KOPT-K1 (cell line): ENCODE data around the gene SSR3.
"Not testable (repeated sequence)": the region's sequence is repeated elsewhere in the genome, so short reads cannot be mapped to it uniquely, and the experiment has no call there.

Source experiments
- H3K27ac ChIP-seq: fragments of 200-600 bp; sonication (generic); 2 replicates; pipeline ENCODE4 v1.5.1; 2016; ENCODE audit warnings: antibody characterized with exemption, mild to moderate bottlenecking, low read depth, low read length; ENCODE audit not compliant: poor library complexity, severe bottlenecking
- H3K36me3 ChIP-seq: fragments of 200-600 bp; sonication (generic); 2 replicates; pipeline ENCODE4 v1.5.1; 2017; ENCODE audit warnings: antibody characterized with exemption, mild to moderate bottlenecking, low read length, moderate library complexity; ENCODE audit not compliant: insufficient read depth
- H3K9me3 ChIP-seq: fragments of 200-600 bp; sonication (generic); 2 replicates; pipeline ENCODE4 v1.5.1; 2017; ENCODE audit warnings: antibody characterized with exemption, low read length, mild to moderate bottlenecking; ENCODE audit not compliant: insufficient read depth, poor library complexity, severe bottlenecking

The SSR3 gene

DNA sequence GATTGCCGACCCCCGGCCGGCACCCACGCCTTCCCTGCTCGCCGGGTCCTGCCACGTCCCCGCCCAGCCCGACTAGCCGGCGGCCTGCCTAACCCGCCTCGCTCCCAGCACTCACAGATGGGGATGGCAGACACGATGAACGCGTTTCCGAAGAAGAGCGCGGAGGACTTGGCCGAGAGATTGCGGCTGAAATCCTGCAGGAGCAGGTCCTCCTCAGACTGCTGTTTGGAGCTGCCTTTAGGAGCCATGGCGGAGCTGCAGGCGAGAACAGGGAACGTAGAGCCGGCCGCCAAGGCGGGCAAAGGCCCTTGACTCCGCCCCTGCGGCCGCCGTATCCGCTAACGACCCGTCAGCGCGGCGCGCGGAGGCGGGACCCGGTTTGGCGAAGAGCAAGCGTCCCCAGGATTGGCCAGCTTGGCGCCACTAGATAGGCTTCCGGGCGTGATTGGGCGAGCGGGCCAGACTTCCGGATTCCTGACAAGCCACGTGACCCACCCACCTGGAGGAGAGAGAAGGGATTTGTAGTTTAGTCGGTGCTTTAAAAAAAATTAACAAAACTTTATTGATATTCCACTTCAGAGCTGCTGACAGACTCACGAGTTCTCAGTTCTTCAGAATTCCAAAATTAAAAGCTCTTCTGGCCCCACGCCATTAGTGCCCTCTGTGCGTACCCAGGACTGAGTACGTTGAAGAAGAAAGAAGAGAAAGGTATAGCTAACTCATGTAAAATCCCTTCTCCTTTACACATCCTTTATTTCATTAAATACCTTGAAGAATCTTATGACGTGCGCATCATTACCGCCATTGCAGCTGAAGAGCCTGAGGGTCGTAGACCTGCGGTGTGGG is at the start of gene SSR3:
Gene SSR3 (minus strand): TSS at position 276 of the 846 bp plus-strand sequence. CDS start 28 bp downstream, at position 248.
- no peaks in the 10 kb centered on the region for H3K9me3 ChIP-seq
- H3K36me3 ChIP-seq = peaks cover 35% of the 10 kb centered on the region
- peak within 1 kb of the TSS; percentile 82 for H3K27ac ChIP-seq

DNA sequence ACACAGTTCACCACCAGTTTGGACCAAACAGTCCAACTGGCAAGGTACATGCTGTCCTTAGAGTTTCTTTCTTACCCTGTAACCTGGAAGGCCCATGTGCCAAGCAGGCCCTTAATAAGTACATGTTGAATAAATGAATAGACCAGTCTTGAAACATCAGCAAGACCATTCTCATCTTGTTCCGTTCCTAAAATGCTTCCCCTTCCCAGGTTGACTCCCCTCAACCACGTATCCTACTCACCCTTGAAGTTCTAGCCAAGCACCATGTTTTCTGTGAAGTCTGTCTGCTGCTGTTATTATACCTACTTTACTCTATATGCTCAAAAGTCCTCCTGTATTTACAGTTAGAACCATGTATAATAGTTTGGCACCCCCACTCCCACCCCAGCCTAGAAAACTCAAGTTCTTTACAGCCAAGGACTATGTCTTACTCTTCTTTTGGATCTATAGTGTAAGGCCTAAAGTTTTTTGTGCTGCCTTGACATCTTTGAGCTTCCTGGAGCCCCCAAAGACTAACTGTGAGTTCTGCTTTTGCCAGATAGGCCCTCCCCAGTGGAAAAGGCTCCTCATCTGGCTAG is 49.2 kb upstream of the SSR3 start:
- no peaks in the 10 kb centered on the region for H3K36me3 ChIP-seq
- H3K27ac ChIP-seq = no peak overlapping the region

DNA sequence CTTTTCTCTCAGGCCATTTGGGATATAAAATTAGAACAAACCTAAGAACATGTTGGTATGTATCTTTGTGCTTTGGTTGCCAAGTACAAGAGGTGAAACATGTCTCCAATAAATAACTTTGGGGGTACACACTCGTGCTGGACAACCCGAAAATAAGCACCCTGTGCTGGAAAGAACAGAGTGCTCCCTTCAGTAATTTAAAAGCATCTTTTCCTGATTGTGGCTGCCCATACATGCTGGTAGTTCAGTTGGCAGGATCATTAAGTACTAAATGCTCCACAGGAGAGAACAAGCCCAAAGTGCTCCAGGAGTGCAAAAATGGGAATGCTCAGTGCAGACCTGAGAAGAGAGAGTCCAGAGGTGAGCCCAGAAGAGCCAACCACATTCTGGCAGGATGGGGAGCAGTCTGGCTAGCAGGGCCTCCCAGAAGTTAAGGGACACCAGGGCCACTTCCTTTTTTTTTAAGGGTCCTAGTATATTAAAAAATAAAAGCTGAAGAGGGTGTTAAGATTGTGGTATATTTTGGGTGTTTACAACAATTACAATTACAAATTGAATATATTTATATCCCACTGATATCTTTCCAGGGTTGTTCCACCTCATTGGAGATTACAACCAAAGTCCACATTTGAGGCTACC is 48.6 kb upstream of the SSR3 start:
- Histone ChIP-seq H3K27ac (no peak overlapping the region), H3K36me3 (no peaks in the 10 kb centered on the region), H3K9me3 (no peaks in the 10 kb centered on the region)

More for the DNA sequence above, 49.2 kb upstream of the SSR3 start:
- H3K9me3 ChIP-seq = no peaks in the 10 kb centered on the region

GRCh38 chr3:156602424-156602823 is 47.5 kb upstream of the SSR3 start:
- no peaks in the 10 kb centered on the region for H3K9me3 ChIP-seq
- H3K27ac ChIP-seq = no peak overlapping the region
- no peaks in the 10 kb centered on the region for H3K36me3 ChIP-seq

DNA sequence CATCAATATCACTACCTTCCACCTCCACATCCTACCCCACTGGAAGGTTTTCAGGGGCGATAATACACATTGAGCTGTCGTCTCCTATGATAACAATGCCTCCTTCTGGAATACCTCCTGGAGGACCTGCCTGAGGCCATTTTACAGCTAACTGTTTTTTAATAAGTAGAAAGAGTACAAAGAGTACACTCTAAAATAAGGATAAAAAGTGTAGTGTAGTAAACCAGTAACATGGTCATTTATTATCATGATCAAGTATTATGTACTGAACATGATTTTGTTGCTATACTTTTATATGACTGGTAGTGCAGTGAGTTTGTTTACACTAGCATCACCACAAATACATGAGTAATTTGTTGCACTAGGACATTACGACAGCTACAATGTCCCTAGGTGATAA is 46.6 kb upstream of the SSR3 start:
- Histone ChIP-seq H3K9me3 (no peaks in the 10 kb centered on the region), H3K27ac (no peak overlapping the region), H3K36me3 (no peaks in the 10 kb centered on the region)

- Histone ChIP-seq H3K27ac (no peak overlapping the region), H3K9me3 (no peaks in the 10 kb centered on the region), H3K36me3 (no peaks in the 10 kb centered on the region)
Measured at GRCh38 chr3:156600834-156601233, 45.9 kb upstream of the SSR3 start.

GRCh38 chr3:156599089-156599874 is 44.4 kb upstream of the SSR3 start:
- Histone ChIP-seq H3K27ac (no peak overlapping the region), H3K36me3 (no peaks in the 10 kb centered on the region), H3K9me3 (no peaks in the 10 kb centered on the region)

DNA sequence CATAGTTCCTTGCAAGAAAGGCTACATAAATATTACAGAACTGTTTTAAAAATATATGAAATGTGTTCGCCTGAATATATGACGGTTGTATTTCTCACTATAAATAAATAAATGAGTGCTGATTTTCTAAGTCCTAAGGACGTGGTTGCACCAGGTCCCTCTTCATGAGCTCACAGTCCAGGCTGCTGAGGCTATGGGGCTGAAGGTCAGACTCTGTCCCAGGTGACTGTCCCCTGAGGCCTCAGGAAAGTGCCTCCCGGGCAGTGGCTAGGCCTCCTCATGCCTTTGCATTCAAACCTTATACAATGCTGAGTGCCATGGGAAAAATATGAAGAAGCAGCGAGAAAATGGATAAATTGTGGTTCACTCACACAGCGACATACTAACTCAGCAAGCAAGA is 43.5 kb upstream of the SSR3 start:
- Histone ChIP-seq H3K36me3 (no peaks in the 10 kb centered on the region), H3K9me3 (no peaks in the 10 kb centered on the region), H3K27ac (no peak overlapping the region)

DNA sequence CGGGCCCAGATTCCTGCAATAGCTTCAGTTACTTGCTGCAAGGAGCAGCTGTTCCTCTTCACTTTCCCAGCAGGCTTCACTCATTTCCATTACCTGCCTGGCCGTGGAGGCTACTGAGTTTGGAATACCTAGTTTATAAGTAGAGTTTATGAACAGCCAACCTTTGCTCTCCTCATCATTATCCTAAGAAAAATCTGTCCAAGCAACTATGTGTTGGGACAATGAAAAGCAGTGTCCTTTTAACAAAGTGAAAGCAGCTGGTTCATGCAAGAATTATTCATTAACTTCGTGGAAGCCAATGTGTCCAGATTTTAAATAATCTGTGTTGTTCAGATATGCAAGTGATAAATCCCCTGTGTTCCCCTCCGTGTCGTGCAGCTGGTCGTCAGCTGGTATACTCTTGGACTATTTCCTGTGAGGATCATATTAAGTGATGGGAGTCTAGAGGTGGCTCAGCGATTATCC is 39.3 kb upstream of the SSR3 start:
- Histone ChIP-seq H3K9me3 (no peaks in the 10 kb centered on the region), H3K27ac (no peak overlapping the region), H3K36me3 (no peaks in the 10 kb centered on the region)

DNA sequence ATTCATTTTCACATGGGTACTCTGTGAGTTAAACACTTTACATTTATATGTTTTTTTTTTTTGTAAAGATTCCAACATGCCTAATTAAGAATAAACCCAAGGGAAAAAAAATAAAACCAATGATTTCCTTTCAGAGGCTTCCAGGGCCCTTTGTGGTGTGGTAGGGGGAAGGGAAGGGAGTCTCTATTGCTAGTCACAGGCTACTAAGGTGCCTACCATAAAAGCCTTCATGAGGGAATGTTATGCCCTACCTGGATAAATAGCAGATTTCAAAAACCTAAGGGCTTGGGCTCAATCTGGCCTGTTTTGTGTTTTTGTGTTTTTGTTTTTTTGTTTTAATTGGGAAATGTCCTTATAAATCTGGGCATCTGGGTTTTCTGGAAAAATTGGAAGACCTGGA is 38.9 kb upstream of the SSR3 start:
- Histone ChIP-seq H3K36me3 (no peaks in the 10 kb centered on the region), H3K9me3 (no peaks in the 10 kb centered on the region), H3K27ac (no peak overlapping the region)

DNA sequence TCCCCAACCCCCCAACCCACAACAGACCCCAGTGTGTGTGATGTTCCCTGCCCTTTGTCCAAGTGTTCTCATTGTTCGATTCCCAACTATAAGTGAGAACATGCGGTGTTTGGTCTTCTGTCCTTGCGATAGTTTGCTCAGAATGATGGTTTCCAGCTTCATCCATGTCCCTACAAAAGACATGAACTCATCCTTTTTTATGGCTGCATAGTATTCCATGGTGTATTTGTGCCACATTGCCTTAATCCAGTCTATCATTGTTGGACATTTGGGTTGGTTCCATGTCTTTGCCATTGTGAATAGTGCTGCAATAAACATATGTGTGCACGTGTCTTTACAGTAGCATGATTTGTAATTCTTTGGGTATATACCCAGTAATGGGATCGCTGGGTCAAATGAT is 34.9 kb upstream of the SSR3 start:
- H3K9me3 ChIP-seq, H3K36me3 ChIP-seq, H3K27ac ChIP-seq: not testable (repeated sequence)

DNA sequence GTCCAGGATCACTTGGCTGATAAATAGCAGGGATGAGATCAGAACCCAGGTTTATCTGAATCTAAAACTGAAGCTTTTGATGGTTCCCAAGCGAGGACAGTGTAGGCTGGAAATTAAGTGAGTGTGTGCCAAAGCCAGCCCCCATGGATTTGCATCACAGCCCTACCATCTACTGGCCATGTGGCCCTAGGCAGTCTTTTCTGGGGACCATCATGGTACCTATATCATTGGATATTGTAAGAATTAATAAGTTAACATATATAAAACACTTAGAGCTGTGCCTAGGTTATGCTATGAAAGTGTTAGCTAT is 32.8 kb upstream of the SSR3 start:
- Histone ChIP-seq H3K9me3 (no peaks in the 10 kb centered on the region), H3K36me3 (no peaks in the 10 kb centered on the region), H3K27ac (no peak overlapping the region)

- H3K27ac ChIP-seq = no peak overlapping the region
- no peaks in the 10 kb centered on the region for H3K36me3 ChIP-seq
- no peaks in the 10 kb centered on the region for H3K9me3 ChIP-seq
Measured at GRCh38 chr3:156586905-156587759, 32.2 kb upstream of the SSR3 start.

GRCh38 chr3:156583469-156583868 is 28.6 kb upstream of the SSR3 start:
- no peaks in the 10 kb centered on the region for H3K36me3 ChIP-seq
- no peak overlapping the region for H3K27ac ChIP-seq

More at GRCh38 chr3:156583469-156583868, 28.6 kb upstream of the SSR3 start:
- H3K9me3 ChIP-seq = no peaks in the 10 kb centered on the region
